CD8-positive, alpha-beta memory T cell (primary cell): ENCODE data around the gene MAPK10. TPM values are rescaled to one million over a fixed set of nuclear protein-coding genes. Genes with fewer than 3 reads are reported as not detected.

Source experiments
- CTCF ChIA-PET: fragments of 350-600 bp; sonication (Branson Sonifier 250); formaldehyde crosslinking; loops from one replicate; lab custom pipeline; 2021; ENCODE audit warnings: antibody characterized with exemption; lab: Charles Lee
- POLR2A ChIA-PET: fragments of 350-600 bp; sonication (Branson Sonifier 250); formaldehyde crosslinking; loops from one replicate; lab custom pipeline; 2021; ENCODE audit warnings: antibody characterized with exemption; lab: Charles Lee
- DNase-seq, 5 donors: peaks; one replicate each; pipeline versions ENCODE4 v3.0.0 to v3.0.0-alpha.2; 2020 to 2022; ENCODE audit warnings: mixed read lengths in 1 of 5
- H3K27ac ChIP-seq: one replicate; pipeline ENCODE4 v1.7.0; 2013; ENCODE audit warnings: low read depth, mild to moderate bottlenecking, low read length, moderate library complexity
- H3K27me3 ChIP-seq: 2 replicates; pipeline ENCODE4 v1.7.0; 2013; ENCODE audit warnings: low read length, mild to moderate bottlenecking; ENCODE audit not compliant: insufficient read depth, poor library complexity, severe bottlenecking
- H3K36me3 ChIP-seq: 2 replicates; pipeline ENCODE4 v1.7.0; 2013; ENCODE audit warnings: mild to moderate bottlenecking, low read length, moderate library complexity; ENCODE audit not compliant: insufficient read depth
- H3K4me1 ChIP-seq: 2 replicates; pipeline ENCODE4 v1.7.0; 2013; ENCODE audit warnings: mild to moderate bottlenecking, low read length, moderate library complexity; ENCODE audit not compliant: insufficient read depth
- H3K4me3 ChIP-seq: 2 replicates; pipeline ENCODE4 v1.7.0; 2013; ENCODE audit warnings: mild to moderate bottlenecking, low read length
- H3K9me3 ChIP-seq: 2 replicates; pipeline ENCODE4 v1.7.0; 2013; ENCODE audit warnings: mild to moderate bottlenecking, low read length
- H3K27ac Mint-ChIP-seq, 8 donors: one replicate each; pipeline ENCODE4 v1.8.0; 2020 to 2021; ENCODE audit warnings: mixed read lengths in 8 of 8, mild to moderate bottlenecking in 6 of 8, inconsistent platforms in 3 of 8, moderate library complexity in 3 of 8
- H3K27me3 Mint-ChIP-seq, 2 donors: one replicate each; pipeline ENCODE4 v1.8.0; 2020 to 2021; ENCODE audit warnings: mixed read lengths in 2 of 2, mild to moderate bottlenecking in 1 of 2, moderate library complexity in 1 of 2
- H3K36me3 Mint-ChIP-seq, 3 donors: one replicate each; pipeline ENCODE4 v1.8.0; 2020 to 2021; ENCODE audit warnings: mixed read lengths in 3 of 3, inconsistent platforms in 1 of 3, mild to moderate bottlenecking in 1 of 3
- H3K4me1 Mint-ChIP-seq, 3 donors: one replicate each; pipeline ENCODE4 v1.8.0; 2020 to 2021; ENCODE audit warnings: mixed read lengths in 3 of 3, inconsistent platforms in 1 of 3, mild to moderate bottlenecking in 1 of 3
- H3K4me3 Mint-ChIP-seq, 7 donors: one replicate each; pipeline ENCODE4 v1.8.0; 2020 to 2021; ENCODE audit warnings: mixed read lengths in 7 of 7, mild to moderate bottlenecking in 6 of 7, moderate library complexity in 4 of 7, inconsistent platforms in 2 of 7
- H3K9me3 Mint-ChIP-seq, 5 donors: one replicate each; pipeline ENCODE4 v1.8.0; 2020 to 2022; ENCODE audit warnings: mixed read lengths in 5 of 5, mild to moderate bottlenecking in 3 of 5, moderate library complexity in 2 of 5, inconsistent platforms in 1 of 5
- polyA plus RNA-seq: library from polyadenylated mRNA; unstranded; fragments of 300-500 nt; fragmentation: Illumina TruSeq; gene quantifications from one replicate; pipeline ENCODE4 v1.2.3, GENCODE V29; 2021
- total RNA-seq, 2 experiments: library from RNA; stranded (reverse); gene quantifications; one replicate each; pipeline ENCODE4 v1.2.3, GENCODE V29; 2021

MAPK10 gene
- total and polyA plus RNA-seq, 3 experiments from 2014 or later: not detected

DNA sequence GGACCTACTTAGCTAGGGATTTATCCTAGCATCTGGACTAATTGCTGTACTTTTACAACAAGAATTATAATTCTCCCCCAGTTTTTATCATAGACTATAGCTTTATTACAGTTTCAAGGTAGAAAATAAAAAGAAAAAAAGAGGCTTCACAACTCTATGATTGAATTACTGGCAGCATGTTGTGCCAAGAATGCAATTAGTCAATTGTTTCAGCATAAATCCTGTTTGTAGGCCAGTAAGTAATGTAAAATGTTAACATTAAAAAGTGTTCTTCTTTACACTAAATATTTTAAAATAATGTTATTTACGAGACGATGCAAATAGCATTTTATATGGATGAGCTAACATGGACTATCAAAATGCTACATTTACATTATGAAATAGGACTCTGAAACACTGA, 228.4 kb downstream of the MAPK10 start:
- H3K4me1 Mint-ChIP-seq: no peaks in the 10 kb centered on the region
- Histone ChIP-seq H3K27me3 (no peaks in the 10 kb centered on the region), H3K4me3 (no peak overlapping the region), H3K4me1 (no peaks in the 10 kb centered on the region), H3K36me3 (no peaks in the 10 kb centered on the region), H3K9me3 (no peaks in the 10 kb centered on the region), H3K27ac (no peak overlapping the region)
- CTCF ChIA-PET: no interaction called here
- H3K27me3 Mint-ChIP-seq: no peaks in the 10 kb centered on the region
- peaks cover 0 to 10% (median 3%) of the 10 kb centered on the region in 5 donors for H3K9me3 Mint-ChIP-seq
- DNase-seq: no peak
- H3K4me3 Mint-ChIP-seq: no peak overlapping the region
- no peak overlapping the region for H3K27ac Mint-ChIP-seq
- POLR2A ChIA-PET: no interaction called here
- no peaks in the 10 kb centered on the region for H3K36me3 Mint-ChIP-seq

DNA sequence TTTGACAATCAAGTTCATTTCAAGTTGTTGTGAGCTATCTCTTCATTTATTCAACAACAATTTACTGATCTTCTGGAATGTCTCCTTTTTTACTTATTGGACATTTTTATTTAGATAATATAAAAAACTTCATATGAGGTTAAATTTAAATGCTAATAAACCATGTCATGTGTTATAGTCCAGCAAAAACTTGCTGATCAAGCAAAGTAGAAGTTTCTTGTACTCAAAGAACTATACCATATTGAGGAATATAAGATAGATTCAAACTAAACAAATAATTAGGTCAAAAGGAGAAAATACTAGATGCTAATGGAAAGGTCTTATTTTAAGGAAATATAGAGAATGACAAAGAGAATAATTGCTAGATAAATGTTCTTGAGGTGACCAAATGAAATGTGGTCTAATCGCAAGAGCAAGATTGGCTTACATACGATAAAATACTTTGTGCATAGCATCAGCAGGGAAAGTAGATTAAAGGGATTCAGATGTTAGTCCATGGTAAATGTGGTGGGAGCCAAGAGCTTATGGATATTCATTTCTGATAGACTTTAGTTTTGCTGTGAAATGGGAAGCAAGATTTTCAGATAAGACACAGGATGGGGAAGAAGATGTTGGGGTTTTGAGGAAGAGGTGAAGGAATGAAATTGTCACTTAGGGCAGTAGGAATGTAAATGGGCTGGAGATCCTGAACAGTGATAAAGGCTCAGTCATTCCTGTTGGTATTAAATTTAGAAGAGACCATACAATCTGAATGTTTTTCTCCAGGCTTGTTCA, 229.5 kb downstream of the MAPK10 start:
- Mint-ChIP-seq H3K4me3 (no peak overlapping the region), H3K27ac (no peak overlapping the region), H3K36me3 (no peaks in the 10 kb centered on the region), H3K27me3 (no peaks in the 10 kb centered on the region), H3K9me3 (peaks cover 0 to 14% (median 3%) of the 10 kb centered on the region in 5 donors), H3K4me1 (no peaks in the 10 kb centered on the region)
- H3K9me3 ChIP-seq: no peaks in the 10 kb centered on the region
- H3K36me3 ChIP-seq: no peaks in the 10 kb centered on the region
- ChIA-PET POLR2A (no interaction called here), CTCF (no interaction called here)
- DNase-seq: no peak
- no peak overlapping the region for H3K27ac ChIP-seq
- no peak overlapping the region for H3K4me3 ChIP-seq
- no peaks in the 10 kb centered on the region for H3K4me1 ChIP-seq
- H3K27me3 ChIP-seq: no peaks in the 10 kb centered on the region

- Mint-ChIP-seq H3K36me3 (no peaks in the 10 kb centered on the region), H3K4me1 (no peaks in the 10 kb centered on the region), H3K4me3 (no peak overlapping the region), H3K27me3 (no peaks in the 10 kb centered on the region), H3K9me3 (peaks cover 0 to 14% (median 3%) of the 10 kb centered on the region in 5 donors), H3K27ac (no peak overlapping the region)
- DNase-seq: no peak
- H3K36me3 ChIP-seq: no peaks in the 10 kb centered on the region
- H3K27ac ChIP-seq: no peak overlapping the region
- H3K4me3 ChIP-seq: no peak overlapping the region
- no peaks in the 10 kb centered on the region for H3K4me1 ChIP-seq
- no peaks in the 10 kb centered on the region for H3K27me3 ChIP-seq
- ChIA-PET CTCF (no interaction called here), POLR2A (no interaction called here)
- no peaks in the 10 kb centered on the region for H3K9me3 ChIP-seq
Observed at GRCh38 chr4:86129546-86129945, 230.3 kb downstream of the MAPK10 start.

DNA sequence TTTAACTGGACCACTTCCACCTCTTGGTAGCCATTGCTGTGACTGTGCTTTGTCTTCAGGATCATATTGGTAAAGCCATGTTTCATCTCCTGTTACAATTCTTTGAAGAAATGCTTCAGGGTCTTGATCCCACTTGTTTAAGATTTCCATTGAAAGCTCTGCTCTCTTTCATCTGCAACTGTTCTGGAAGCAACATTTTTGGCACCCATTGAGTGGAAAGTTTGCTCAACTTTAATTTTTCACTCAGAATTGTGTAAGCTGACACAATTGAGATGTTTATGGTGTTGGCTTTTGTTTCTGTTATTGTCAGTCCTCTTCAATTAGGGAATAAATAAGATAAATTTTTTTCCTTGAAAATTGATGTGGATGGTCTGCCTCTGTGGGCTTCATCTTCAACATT, 237.4 kb downstream of the MAPK10 start:
- Mint-ChIP-seq H3K4me3 (no peak overlapping the region), H3K27ac (no peak overlapping the region), H3K27me3 (no peaks in the 10 kb centered on the region), H3K36me3 (no peaks in the 10 kb centered on the region), H3K4me1 (no peaks in the 10 kb centered on the region), H3K9me3 (peaks cover 2 to 7% (median 4%) of the 10 kb centered on the region in 5 donors)
- Histone ChIP-seq H3K4me3 (no peak overlapping the region), H3K36me3 (no peaks in the 10 kb centered on the region), H3K9me3 (no peaks in the 10 kb centered on the region), H3K27me3 (no peaks in the 10 kb centered on the region), H3K4me1 (no peaks in the 10 kb centered on the region), H3K27ac (no peak overlapping the region)
- ChIA-PET POLR2A (no interaction called here), CTCF (no interaction called here)
- no peak for DNase-seq

DNA sequence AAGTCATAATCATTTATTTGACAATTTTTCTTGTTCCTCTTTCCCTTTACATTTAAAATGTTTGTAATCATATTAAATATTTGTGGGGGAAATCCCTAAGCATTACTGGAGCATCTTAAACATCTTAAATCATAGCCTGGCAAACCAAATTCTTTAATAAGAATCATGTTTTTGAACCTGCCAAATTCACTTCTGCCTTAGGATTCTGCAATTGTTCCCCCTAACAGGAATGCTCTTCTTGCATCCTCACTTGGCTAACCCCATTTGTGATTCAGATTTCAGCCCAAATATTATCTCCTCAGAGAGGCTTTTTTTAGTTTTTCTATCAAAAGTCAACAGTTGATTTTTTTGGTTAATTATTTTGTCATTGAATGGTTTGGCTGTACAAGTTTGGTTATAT, 241.1 kb downstream of the MAPK10 start:
- H3K9me3 Mint-ChIP-seq: peaks cover 2 to 10% (median 4%) of the 10 kb centered on the region in 5 donors
- no peak overlapping the region for H3K4me3 Mint-ChIP-seq
- Histone ChIP-seq H3K4me1 (no peaks in the 10 kb centered on the region), H3K36me3 (no peaks in the 10 kb centered on the region), H3K4me3 (no peak overlapping the region), H3K27ac (no peak overlapping the region), H3K27me3 (no peaks in the 10 kb centered on the region), H3K9me3 (no peaks in the 10 kb centered on the region)
- ChIA-PET CTCF (no interaction called here), POLR2A (no interaction called here)
- H3K27me3 Mint-ChIP-seq: no peaks in the 10 kb centered on the region
- DNase-seq: no peak
- H3K36me3 Mint-ChIP-seq: no peaks in the 10 kb centered on the region
- H3K27ac Mint-ChIP-seq: no peak overlapping the region
- H3K4me1 Mint-ChIP-seq: no peaks in the 10 kb centered on the region

GRCh38 chr4:86117705-86118302, 242.0 kb downstream of the MAPK10 start:
- Histone ChIP-seq H3K36me3 (no peaks in the 10 kb centered on the region), H3K27ac (no peak overlapping the region), H3K9me3 (no peaks in the 10 kb centered on the region), H3K4me3 (no peak overlapping the region), H3K27me3 (no peaks in the 10 kb centered on the region), H3K4me1 (no peaks in the 10 kb centered on the region)
- DNase-seq: no peak
- H3K27ac Mint-ChIP-seq: no peak overlapping the region
- ChIA-PET CTCF (no interaction called here), POLR2A (no interaction called here)
- no peaks in the 10 kb centered on the region for H3K36me3 Mint-ChIP-seq
- no peaks in the 10 kb centered on the region for H3K27me3 Mint-ChIP-seq
- peaks cover 0 to 9% (median 6%) of the 10 kb centered on the region in 5 donors for H3K9me3 Mint-ChIP-seq
- H3K4me3 Mint-ChIP-seq: no peak overlapping the region
- H3K4me1 Mint-ChIP-seq: no peaks in the 10 kb centered on the region

DNA sequence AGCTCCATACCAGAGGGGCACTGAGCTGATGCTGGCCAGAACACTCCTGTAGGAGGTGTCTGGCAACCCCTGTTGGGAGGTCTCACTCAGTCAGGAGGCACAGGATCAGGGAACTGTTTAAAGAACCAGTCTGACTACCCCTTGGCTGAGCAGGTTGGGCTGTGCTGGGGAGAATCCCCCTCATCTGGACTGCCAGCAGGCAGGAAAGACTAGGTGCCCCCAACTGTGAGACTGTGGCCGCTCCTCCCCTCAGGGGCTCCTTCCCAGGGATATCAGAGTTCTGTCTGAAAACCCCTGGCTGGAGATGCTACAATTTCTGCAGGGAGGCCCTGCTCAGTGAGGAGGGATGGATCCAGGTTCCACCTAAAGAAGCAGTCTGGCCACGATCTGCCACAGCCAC, 245.3 kb downstream of the MAPK10 start:
- Histone ChIP-seq H3K36me3 (no peaks in the 10 kb centered on the region), H3K27ac (no peak overlapping the region), H3K4me3 (no peak overlapping the region), H3K9me3 (no peaks in the 10 kb centered on the region), H3K4me1 (no peaks in the 10 kb centered on the region), H3K27me3 (no peaks in the 10 kb centered on the region)
- Mint-ChIP-seq H3K9me3 (peaks cover 6 to 29% (median 7%) of the 10 kb centered on the region in 5 donors), H3K4me3 (no peak overlapping the region), H3K27ac (no peak overlapping the region), H3K36me3 (no peaks in the 10 kb centered on the region), H3K4me1 (no peaks in the 10 kb centered on the region), H3K27me3 (no peaks in the 10 kb centered on the region)
- CTCF ChIA-PET: no interaction called here
- DNase-seq: no peak
- POLR2A ChIA-PET: no interaction called here

GRCh38 chr4:86108834-86109233, 251.0 kb downstream of the MAPK10 start:
- Histone ChIP-seq H3K4me1 (no peaks in the 10 kb centered on the region), H3K27me3 (no peaks in the 10 kb centered on the region), H3K4me3 (no peak overlapping the region), H3K9me3 (no peaks in the 10 kb centered on the region), H3K36me3 (no peaks in the 10 kb centered on the region), H3K27ac (no peak overlapping the region)
- Mint-ChIP-seq H3K27me3 (no peaks in the 10 kb centered on the region), H3K36me3 (no peaks in the 10 kb centered on the region), H3K4me3 (no peak overlapping the region), H3K4me1 (no peaks in the 10 kb centered on the region), H3K27ac (no peak overlapping the region), H3K9me3 (peaks cover 6 to 26% (median 10%) of the 10 kb centered on the region in 5 donors)
- POLR2A ChIA-PET: no interaction called here
- CTCF ChIA-PET: no interaction called here
- DNase-seq: no peak
